ENCODE results near the gene MUL1.

DNA sequence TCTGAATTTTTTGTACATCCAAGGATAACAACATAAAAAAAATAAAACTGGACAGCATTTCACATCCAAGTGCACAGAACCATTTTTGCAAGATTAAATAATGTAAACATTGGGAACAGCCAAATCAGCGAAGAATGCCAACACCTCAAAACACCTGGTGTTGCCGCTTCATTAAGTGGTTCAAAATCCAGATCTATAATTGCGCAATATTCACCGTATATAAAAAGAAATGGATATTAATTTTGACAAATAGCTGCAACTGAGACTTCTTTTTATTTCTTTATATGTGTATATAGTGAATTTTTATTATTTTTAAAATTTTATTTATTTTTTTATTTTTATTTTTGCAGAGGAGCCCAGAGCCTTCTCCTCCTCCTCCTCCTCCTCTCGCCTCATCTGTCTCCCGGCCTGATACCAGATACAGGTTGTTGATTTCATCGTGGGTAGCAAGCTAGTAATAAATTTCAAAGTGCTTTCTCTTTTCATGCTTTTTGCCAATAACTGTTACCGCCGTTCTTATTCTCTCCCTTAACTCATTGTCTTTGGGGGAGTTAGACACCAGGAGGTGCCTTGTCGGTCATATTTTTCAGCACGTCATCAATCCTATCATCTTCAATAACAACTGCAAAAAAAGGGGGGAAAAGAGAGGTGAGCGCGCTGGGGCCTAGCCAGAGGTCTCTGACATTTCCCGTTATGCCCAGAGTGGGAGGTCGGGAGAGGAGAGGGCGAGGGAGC lies 24.7 kb downstream of the MUL1 start:
- TF ChIP-seq RB1 (IDR thresholded peaks at IDR 0.05; ENCODE audit: low read depth), result no peak
- no peak for TF ChIP-seq JUND (IDR thresholded peaks at IDR 0.05; ENCODE audit: borderline replicate concordance, low read depth, low read length)
- TF ChIP-seq JUND (tag; IDR thresholded peaks at IDR 0.05; ENCODE audit: borderline replicate concordance, low read depth, low read length), result no peak
- no peak for TF ChIP-seq RCOR1 (IDR thresholded peaks at IDR 0.05; ENCODE audit: borderline replicate concordance in 1 of 2, low read depth in 2 of 2, low read length in 2 of 2)
- TF ChIP-seq ZNF146 (CRISPR knock-in tag; IDR thresholded peaks at IDR 0.05; ENCODE audit: unreplicated experiment), result no peak
- TF ChIP-seq SMAD3 (CRISPR knock-in tag; conservative IDR thresholded peaks at IDR 0.05), result no peak
- TF ChIP-seq, protein P1, sequence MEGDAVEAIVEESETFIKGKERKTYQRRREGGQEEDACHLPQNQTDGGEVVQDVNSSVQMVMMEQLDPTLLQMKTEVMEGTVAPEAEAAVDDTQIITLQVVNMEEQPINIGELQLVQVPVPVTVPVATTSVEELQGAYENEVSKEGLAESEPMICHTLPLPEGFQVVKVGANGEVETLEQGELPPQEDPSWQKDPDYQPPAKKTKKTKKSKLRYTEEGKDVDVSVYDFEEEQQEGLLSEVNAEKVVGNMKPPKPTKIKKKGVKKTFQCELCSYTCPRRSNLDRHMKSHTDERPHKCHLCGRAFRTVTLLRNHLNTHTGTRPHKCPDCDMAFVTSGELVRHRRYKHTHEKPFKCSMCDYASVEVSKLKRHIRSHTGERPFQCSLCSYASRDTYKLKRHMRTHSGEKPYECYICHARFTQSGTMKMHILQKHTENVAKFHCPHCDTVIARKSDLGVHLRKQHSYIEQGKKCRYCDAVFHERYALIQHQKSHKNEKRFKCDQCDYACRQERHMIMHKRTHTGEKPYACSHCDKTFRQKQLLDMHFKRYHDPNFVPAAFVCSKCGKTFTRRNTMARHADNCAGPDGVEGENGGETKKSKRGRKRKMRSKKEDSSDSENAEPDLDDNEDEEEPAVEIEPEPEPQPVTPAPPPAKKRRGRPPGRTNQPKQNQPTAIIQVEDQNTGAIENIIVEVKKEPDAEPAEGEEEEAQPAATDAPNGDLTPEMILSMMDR (IDR thresholded peaks at IDR 0.05 in 2 of 3, conservative IDR thresholded peaks at IDR 0.05 in 1 of 3; ENCODE audit: insufficient read depth in 2 of 3, low read depth in 1 of 3, low read length in 3 of 3), result no peak
- TF ChIP-seq ATF1 (CRISPR knock-in tag; IDR thresholded peaks at IDR 0.05), result no peak
- TF ChIP-seq ATF1 (tag; IDR thresholded peaks at IDR 0.05), result no peak
- no peak for TF ChIP-seq SMARCA4 (IDR thresholded peaks at IDR 0.05)
- TF ChIP-seq ELF1 (tag; IDR thresholded peaks at IDR 0.05), result no peak
- no peak for TF ChIP-seq POLR2A (conservative IDR thresholded peaks at IDR 0.05)
